K562 (cell line): ENCODE data around the gene GPR3. TPM values are rescaled to one million over a fixed set of nuclear protein-coding genes. Genes with fewer than 3 reads are reported as not detected.

ENCODE experiments used
- ATAC-seq: fragments of 200-7000 bp; cut with Tn5 transposase; 3 replicates; pipeline ENCODE4 v1.9.1; 2020; ENCODE audit warnings: moderate library complexity
- BruUV-seq: library from RNA; stranded (reverse); fragments of 400-500 nt; replicated peaks from 2 replicates; lab custom pipeline; 2021; lab: Mats Ljungman, UMichigan
- CTCF ChIA-PET: fragments of 300-600 bp; formaldehyde crosslinking; extraction: SDS; loops from one replicate; lab custom pipeline; 2021; ENCODE audit warnings: low intra/inter-chr PET ratio; lab: Yijun Ruan, JAX
- POLR2A ChIA-PET: fragments of 300-600, 350-650 bp; sonication (Branson Sonifier 250); formaldehyde crosslinking; extraction: SDS; loops from one replicate; lab custom pipeline; 2021; ENCODE audit warnings: antibody characterized with exemption, inconsistent platforms; lab: Yijun Ruan, JAX
- DNase-seq, 4 experiments: peaks; one replicate each; pipeline versions ENCODE4 v3.0.0 to v3.0.0-alpha.2; 2011 to 2018; ENCODE audit warnings: low spot score in 3 of 4, mixed read lengths in 3 of 4; ENCODE audit errors: extremely low read depth in 1 of 4
- FAIRE-seq: peaks from 2 replicates; lab custom pipeline; 2011; peaks lifted over from hg19 to GRCh38; lab: Jason Lieb, UNC
- H2AFZ ChIP-seq: 2 replicates; pipeline ENCODE4 v1.6.0; 2011; ENCODE audit warnings: low read depth, low read length, control low read depth, inconsistent platforms
- H3K27ac ChIP-seq: fragments of 200-600 bp; 3 replicates; pipeline ENCODE4 v1.8.0; 2011; ENCODE audit warnings: low read depth, mild to moderate bottlenecking, control low read depth, inconsistent platforms, low read length, moderate library complexity, mixed read lengths; ENCODE audit errors: extremely low read depth
- H3K27me3 ChIP-seq, 2 experiments: fragments of 300-600 bp in 1 of 2; 2 replicates in 1 of 2; 3 replicates in 1 of 2; pipeline versions ENCODE4 v1.6.0 to v1.8.0; 2011; ENCODE audit warnings: inconsistent platforms in 2 of 2, low read length in 2 of 2, mild to moderate bottlenecking in 1 of 2, mixed read lengths in 1 of 2, moderate library complexity in 1 of 2; ENCODE audit not compliant: control insufficient read depth in 2 of 2, insufficient read depth in 2 of 2
- H3K36me3 ChIP-seq: fragments of 300-600 bp; 3 replicates; pipeline ENCODE4 v1.8.0; 2011; ENCODE audit warnings: mild to moderate bottlenecking, low read length, inconsistent platforms; ENCODE audit not compliant: control insufficient read depth, insufficient read depth
- H3K4me1 ChIP-seq, 2 experiments: fragments of 200-600 bp in 1 of 2; replicated peaks in 1 of 2; 2 replicates in 1 of 2; 3 replicates in 1 of 2; pipeline versions ENCODE4 v1.5.1 to v1.8.0; 2011; ENCODE audit warnings: inconsistent platforms in 2 of 2, low read length in 2 of 2, mild to moderate bottlenecking in 1 of 2, mixed read lengths in 1 of 2, moderate library complexity in 1 of 2; ENCODE audit not compliant: control insufficient read depth in 2 of 2, insufficient read depth in 2 of 2
- H3K4me2 ChIP-seq: 2 replicates; pipeline ENCODE4 v1.6.1; 2011; ENCODE audit warnings: low read length, control low read depth, inconsistent platforms, mixed read lengths; ENCODE audit not compliant: insufficient read depth
- H3K4me3 ChIP-seq: fragments of 200-600 bp; sonication (generic), shearing (Covaris generic); 2 replicates; pipeline ENCODE4 v1.5.1; 2016; ENCODE audit warnings: control low read depth, inconsistent platforms
- H3K79me2 ChIP-seq: fragments of 200-600 bp; 3 replicates; pipeline ENCODE4 v1.8.0; 2011; ENCODE audit warnings: low read length, inconsistent platforms; ENCODE audit not compliant: control insufficient read depth, insufficient read depth
- H3K9ac ChIP-seq, 2 experiments: 2 replicates each; pipeline versions ENCODE4 v1.6.0 to v1.6.1; 2011; ENCODE audit warnings: low read depth in 2 of 2, low read length in 2 of 2, control low read depth in 1 of 2, inconsistent platforms in 1 of 2, mild to moderate bottlenecking in 1 of 2, mixed read lengths in 1 of 2; ENCODE audit not compliant: insufficient read depth in 1 of 2
- H3K9me1 ChIP-seq: one replicate; pipeline ENCODE4 v1.6.0; 2011; ENCODE audit warnings: inconsistent platforms, mild to moderate bottlenecking, low read length, moderate library complexity; ENCODE audit not compliant: control insufficient read depth, insufficient read depth
- H3K9me3 ChIP-seq: replicated peaks from 2 replicates; pipeline ENCODE4 v1.5.1; 2011; ENCODE audit warnings: low read depth, low read length, inconsistent platforms; ENCODE audit not compliant: control insufficient read depth, insufficient read depth
- H4K20me1 ChIP-seq: replicated peaks from 2 replicates; pipeline ENCODE4 v1.6.1; 2011; ENCODE audit warnings: low read length, inconsistent platforms, mixed read lengths; ENCODE audit not compliant: control insufficient read depth, insufficient read depth
- ATF1 ChIP-seq, 2 experiments: fragments of 450-650 bp in 1 of 2; IDR thresholded peaks; 2 replicates each; pipeline ENCODE4 v1.6.1; 2016; ENCODE audit warnings: missing compliant biosample characterization in 1 of 2, missing genetic modification characterization in 1 of 2
- EGR1 ChIP-seq: fragments of 450-650 bp; conservative IDR thresholded peaks from 2 replicates; pipeline ENCODE4 v1.6.1; 2017; ENCODE audit warnings: mild to moderate bottlenecking
- EP400 ChIP-seq: fragments of 450-650 bp; IDR thresholded peaks from 2 replicates; pipeline ENCODE4 v1.6.1; 2017; ENCODE audit warnings: antibody characterized with exemption, mild to moderate bottlenecking, moderate library complexity
- HDAC2 ChIP-seq: fragments of 450-650 bp; IDR thresholded peaks from 2 replicates; pipeline ENCODE4 v1.6.1; 2016; ENCODE audit warnings: mild to moderate bottlenecking
- JUNB ChIP-seq: fragments of 450-650 bp; formaldehyde crosslinking; conservative IDR thresholded peaks from 2 replicates; pipeline ENCODE4 v1.4.0; 2020; ENCODE audit warnings: mild to moderate bottlenecking
- L3MBTL2 ChIP-seq: fragments of 450-650 bp; IDR thresholded peaks from 2 replicates; pipeline ENCODE4 v1.6.1; 2016; ENCODE audit warnings: mild to moderate bottlenecking, moderate library complexity
- NCOA6 ChIP-seq: fragments of 450-650 bp; IDR thresholded peaks from 2 replicates; pipeline ENCODE4 v1.6.1; 2017; ENCODE audit warnings: mild to moderate bottlenecking
- PHF21A ChIP-seq: fragments of 450-650 bp; IDR thresholded peaks from 2 replicates; pipeline ENCODE4 v1.6.1; 2017; ENCODE audit warnings: low read depth, borderline replicate concordance
- RBM17 ChIP-seq: fragments of 200-400 bp; formaldehyde crosslinking; IDR thresholded peaks from 2 replicates; pipeline ENCODE4 v1.6.1; 2017; ENCODE audit warnings: low read depth, mild to moderate bottlenecking, low read length, borderline replicate concordance
- TEAD4 ChIP-seq, 2 experiments: sonication (generic) in 1 of 2; formaldehyde crosslinking in 1 of 2; IDR thresholded peaks; 2 replicates each; pipeline versions ENCODE4 v1.6.1 to v1.8.0; 2012 to 2022; ENCODE audit warnings: borderline replicate concordance in 1 of 2, inconsistent platforms in 1 of 2, low read length in 1 of 2, mild to moderate bottlenecking in 1 of 2, missing genetic modification reagents in 1 of 2
- ZFP1 ChIP-seq: fragments of 450-650 bp; formaldehyde crosslinking; IDR thresholded peaks from 2 replicates; pipeline ENCODE4 v1.4.0; 2020; ENCODE audit warnings: mild to moderate bottlenecking, mixed read lengths
- ZNF717 ChIP-seq: fragments of 250-450 bp; sonication (Bioruptor Pico); IDR thresholded peaks from 2 replicates; pipeline ENCODE4 v1.5.0; 2021
- WGBS: fragments of 100-300 bp; shearing (Covaris generic); methylation state at CpG from one replicate; pipeline ENCODE4 v1.1.6; 2016; ENCODE audit warnings: low coverage, mixed read lengths; ENCODE audit not compliant: insufficient coverage; ENCODE audit errors: missing lambda C conversion rate; 5-methylcytosine and 5-hydroxymethylcytosine counted together
- in situ Hi-C: fragments of 300-500 bp; cut with MboI; formaldehyde crosslinking; loops from 4 replicates; pipeline ENCODE4 v1.15.0; 2018; ENCODE audit warnings: inconsistent platforms, mixed read lengths
- intact Hi-C: fragments of 100-400 bp; cut with micrococcal nuclease; formaldehyde crosslinking; loops from 2 replicates; pipeline ENCODE4 v1.14.2; 2022
- polyA plus RNA-seq, 8 experiments: library from polyadenylated mRNA; depleted of rRNA in 4 of 8; stranded (reverse) in 5 of 8; unstranded in 3 of 8; fragments of >200 nt; fragmentation: Nextera tagmentation in 2 of 8; fragmentation: Illumina TruSeq in 1 of 8; extraction: Ambion mirVana in 2 of 8; extraction: Trizol in 1 of 8; gene quantifications; 2 replicates each; pipeline versions ENCODE4 v1.2.1 to v1.2.3, GENCODE V29; 2011 to 2014; ENCODE audit warnings: inconsistent platforms in 1 of 8, missing spikeins in 1 of 8
- total RNA-seq, 7 experiments: library from RNA; depleted of rRNA in 6 of 7; stranded (reverse); fragments of >200 nt in 6 of 7; fragmentation: Illumina TruSeq in 2 of 7; extraction: Trizol in 2 of 7; gene quantifications; 2 replicates each; pipeline versions ENCODE4 v1.2.1 to v1.2.3, GENCODE V29; 2011 to 2021; ENCODE audit warnings: low replicate concordance in 1 of 7
- TF ChIP-seq, protein P1 (sequence below), 2 experiments: fragments of 250-450 bp in 1 of 2; fragments of 450-650 bp in 1 of 2; sonication (Bioruptor Pico) in 1 of 2; IDR thresholded peaks; 2 replicates each; pipeline versions ENCODE4 v1.6.1 to v1.8.0; 2016 to 2021; ENCODE audit warnings: mild to moderate bottlenecking in 2 of 2, moderate library complexity in 2 of 2, missing compliant biosample characterization in 1 of 2, missing genetic modification characterization in 1 of 2

The GPR3 gene
- total and polyA plus RNA-seq, 9 of the 15 experiments (the other 6 are each of a cell fraction or from before 2014, with no cell fraction given): 0.24 to 11.5 (median 3.7) TPM

DNA sequence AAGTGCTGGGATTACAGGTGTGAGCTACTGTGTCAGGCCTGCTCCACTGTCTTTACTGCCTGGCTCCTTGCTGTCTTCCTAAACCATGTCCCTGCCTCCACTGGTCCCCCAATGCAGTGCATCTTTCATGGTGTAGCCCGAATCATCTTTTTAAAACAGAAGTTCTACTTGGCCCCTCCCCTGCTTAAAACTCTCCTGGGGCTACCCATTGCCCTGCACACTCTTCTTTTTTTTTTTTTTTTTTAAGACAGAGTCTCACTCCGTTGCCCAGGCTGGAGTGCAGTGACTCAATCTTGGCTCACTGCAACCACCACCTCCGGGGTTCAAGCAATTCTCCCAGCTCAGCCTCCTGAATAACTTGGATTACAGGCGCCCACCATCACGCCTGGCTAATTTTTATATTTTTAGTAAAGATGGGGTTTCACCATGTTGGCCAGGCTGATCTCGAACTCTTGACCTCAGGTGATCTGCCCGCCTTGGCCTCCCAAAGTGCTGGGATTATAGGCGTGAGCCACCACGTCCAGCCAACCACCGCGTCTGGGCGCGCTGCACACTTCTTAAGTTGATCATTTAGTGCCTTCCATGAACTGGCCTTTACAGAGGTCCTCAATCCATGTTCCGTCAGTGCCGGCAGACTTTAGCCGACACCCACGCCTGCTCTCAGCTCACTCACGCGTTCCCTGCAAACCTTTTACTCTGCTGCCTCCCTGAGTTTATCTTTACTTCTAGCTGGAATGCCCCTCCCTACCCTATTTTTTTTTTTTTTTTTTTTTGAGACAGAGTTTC is 20.2 kb upstream of the GPR3 start:
- BruUV-seq: no TSS peak
- FAIRE-seq (peak; percentile 81), DNase-seq (peak; percentile 55 to 82 (median 68)), ATAC-seq (peak; percentile 88)
- Histone ChIP-seq H3K4me1 (peaks cover 9 to 21% of the 10 kb centered on the region in 2 experiments; a peak in 4 of 5 replicates), H3K79me2 (no peaks in the 10 kb centered on the region), H3K4me3 (no peak overlapping the region), H3K9me3 (no peaks in the 10 kb centered on the region), H3K9ac (peak overlapping the region in 1 of 2 experiments; percentile 86; a peak in 2 of 4 replicates), H3K9me1 (no peaks in the 10 kb centered on the region), H3K27ac (no peak overlapping the region), H3K36me3 (no peaks in the 10 kb centered on the region), H3K27me3 (no peaks in the 10 kb centered on the region), H4K20me1 (no peaks in the 10 kb centered on the region), H2AFZ (peak overlapping the region; percentile 77), H3K4me2 (peak overlapping the region; percentile 17; the same call in 1 of the 2 replicates)
- ChIA-PET CTCF (interaction anchor here (0.6 to 1.5 kb wide), 4 partner anchors 39 to 112 kb away, joined by 3 to 7 read pairs (median 4); no protein-coding TSS in a partner anchor), POLR2A (interaction anchor here (0.6 to 0.8 kb wide), 2 partner anchors 11 to 332 kb away, joined by 3 to 4 read pairs; partner anchors contain the start of gene CD164L2)
- 37% methylated on average over 19 of the region's 19 CpGs for WGBS
- intact Hi-C loops: loop anchor here (1.0 to 5.0 kb wide), 2 partner anchors 40 to 70 kb away; no protein-coding TSS in a partner anchor
- in situ Hi-C loops: no loop called here
- TF ChIP-seq HDAC2 (no peak), ZNF717 (CRISPR knock-in tag) (no peak), PHF21A (no peak), EGR1 (peak; percentile 91), TEAD4 (IDR thresholded peaks at IDR 0.05; ENCODE audit: low read length) (0 out of 2 replicates have a peak, but pooled peaks have one; percentile 35), TEAD4 (CRISPR knock-in tag; IDR thresholded peaks at IDR 0.05; ENCODE audit: borderline replicate concordance) (no peak), NCOA6 (no peak), JUNB (CRISPR knock-in tag) (no peak), ATF1 (CRISPR knock-in tag; IDR thresholded peaks at IDR 0.05) (no peak), ATF1 (tag; IDR thresholded peaks at IDR 0.05) (0 out of 2 replicates have a peak, but pooled peaks have one; percentile 15), RBM17 (no peak), L3MBTL2 (no peak), ZFP1 (CRISPR knock-in tag) (no peak), EP400 (no peak)
- TF ChIP-seq, protein P1, sequence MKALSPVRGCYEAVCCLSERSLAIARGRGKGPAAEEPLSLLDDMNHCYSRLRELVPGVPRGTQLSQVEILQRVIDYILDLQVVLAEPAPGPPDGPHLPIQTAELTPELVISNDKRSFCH (CRISPR knock-in tag; IDR thresholded peaks at IDR 0.05): no peak
- TF ChIP-seq, protein P1 (tag; IDR thresholded peaks at IDR 0.05): no peak
